Testis (tissue), 3 donors: ENCODE data around the gene ASXL1. TPM values are rescaled to one million over a fixed set of nuclear protein-coding genes. Genes with fewer than 3 reads are reported as not detected.
"Not testable (repeated sequence)": the region's sequence is repeated elsewhere in the genome, so short reads cannot be mapped to it uniquely, and the experiment has no call there.

Experiments
- DNase-seq: peaks from one replicate; pipeline ENCODE4 v3.0.0-alpha.2; 2019
- H3K27ac ChIP-seq, 2 donors: fragments of 200-600 bp; sonication (generic); one replicate each; pipeline ENCODE4 v1.5.1; 2019
- H3K27me3 ChIP-seq: fragments of 200-600 bp; sonication (generic); one replicate; pipeline ENCODE4 v1.5.1; 2019
- H3K36me3 ChIP-seq: fragments of 200-600 bp; sonication (generic); one replicate; pipeline ENCODE4 v1.5.1; 2017; ENCODE audit warnings: low read depth; ENCODE audit errors: missing control alignments
- H3K4me1 ChIP-seq: fragments of 200-600 bp; sonication (generic); one replicate; pipeline ENCODE4 v1.5.1; 2019
- H3K4me3 ChIP-seq, 2 donors: fragments of 200-600 bp; sonication (generic); one replicate each; pipeline ENCODE4 v1.5.1; 2017 to 2019
- H3K9me3 ChIP-seq: fragments of 200-600 bp; sonication (generic); one replicate; pipeline ENCODE4 v1.5.1; 2017
- POLR2A ChIP-seq: fragments of 450-650 bp; IDR thresholded peaks from one replicate; pipeline ENCODE4 v1.6.1; 2017; ENCODE audit warnings: antibody characterized with exemption, mild to moderate bottlenecking, moderate library complexity
- WGBS, 2 donors: methylation state at CpG; one replicate each; pipeline ENCODE4 v1.1.5; 2018; 5-methylcytosine and 5-hydroxymethylcytosine counted together
- intact Hi-C: fragments of 100-400 bp; cut with DNase I; formaldehyde crosslinking; loops from one replicate; pipeline ENCODE4 v1.15.1; 2023; ENCODE audit warnings: low total_unique reads
- polyA plus RNA-seq: library from polyadenylated mRNA; stranded (reverse); fragments of 350-450 nt; fragmentation: Illumina TruSeq; extraction: RNeasy Lipid Tissue Mini Kit (QIAGEN cat#74804); gene quantifications from one replicate; pipeline ENCODE4 v1.2.3, GENCODE V29; 2014; ENCODE audit warnings: low read depth, low replicate concordance; ENCODE audit not compliant: insufficient read depth
- total RNA-seq, 2 donors: library from RNA; depleted of rRNA; stranded (reverse); fragments of >200 nt; gene quantifications; one replicate each; pipeline ENCODE4 v1.2.3, GENCODE V29; 2016
- TF ChIP-seq, protein P1 (sequence below), 3 experiments: fragments of 450-650 bp in 2 of 3; fragments of 200-600 bp in 1 of 3; sonication (generic) in 1 of 3; IDR thresholded peaks; one replicate each; pipeline ENCODE4 v1.5.1; 2016 to 2019; ENCODE audit warnings: antibody characterized with exemption in 3 of 3, mild to moderate bottlenecking in 2 of 3, moderate library complexity in 1 of 3

Gene ASXL1
- total and polyA plus RNA-seq, 3 donors from 2014 or later = 101 to 161 (median 125) TPM

GRCh38 chr20:32315891-32316290 lies 42.2 kb upstream of the ASXL1 start:
- H3K4me1 ChIP-seq = no peaks in the 10 kb centered on the region
- no peak for TF ChIP-seq POLR2A
- TF ChIP-seq, protein P1, sequence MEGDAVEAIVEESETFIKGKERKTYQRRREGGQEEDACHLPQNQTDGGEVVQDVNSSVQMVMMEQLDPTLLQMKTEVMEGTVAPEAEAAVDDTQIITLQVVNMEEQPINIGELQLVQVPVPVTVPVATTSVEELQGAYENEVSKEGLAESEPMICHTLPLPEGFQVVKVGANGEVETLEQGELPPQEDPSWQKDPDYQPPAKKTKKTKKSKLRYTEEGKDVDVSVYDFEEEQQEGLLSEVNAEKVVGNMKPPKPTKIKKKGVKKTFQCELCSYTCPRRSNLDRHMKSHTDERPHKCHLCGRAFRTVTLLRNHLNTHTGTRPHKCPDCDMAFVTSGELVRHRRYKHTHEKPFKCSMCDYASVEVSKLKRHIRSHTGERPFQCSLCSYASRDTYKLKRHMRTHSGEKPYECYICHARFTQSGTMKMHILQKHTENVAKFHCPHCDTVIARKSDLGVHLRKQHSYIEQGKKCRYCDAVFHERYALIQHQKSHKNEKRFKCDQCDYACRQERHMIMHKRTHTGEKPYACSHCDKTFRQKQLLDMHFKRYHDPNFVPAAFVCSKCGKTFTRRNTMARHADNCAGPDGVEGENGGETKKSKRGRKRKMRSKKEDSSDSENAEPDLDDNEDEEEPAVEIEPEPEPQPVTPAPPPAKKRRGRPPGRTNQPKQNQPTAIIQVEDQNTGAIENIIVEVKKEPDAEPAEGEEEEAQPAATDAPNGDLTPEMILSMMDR (IDR thresholded peaks at IDR 0.05) = no peak
- H3K27me3 ChIP-seq = no peaks in the 10 kb centered on the region
- H3K36me3 ChIP-seq = no peaks in the 10 kb centered on the region
- no peaks in the 10 kb centered on the region for H3K9me3 ChIP-seq
- WGBS, 2 donors = 62 to 65% methylated on average over 2 of the region's 2 CpGs
- no peak overlapping the region for H3K4me3 ChIP-seq
- DNase-seq = no peak
- no peak overlapping the region for H3K27ac ChIP-seq
- intact Hi-C loops = no loop called here

- Histone ChIP-seq H3K9me3 (no peaks in the 10 kb centered on the region), H3K4me1 (no peaks in the 10 kb centered on the region), H3K27me3 (no peaks in the 10 kb centered on the region), H3K27ac (no peak overlapping the region), H3K36me3 (no peaks in the 10 kb centered on the region), H3K4me3 (no peak overlapping the region)
- TF ChIP-seq, protein P1 (IDR thresholded peaks at IDR 0.05) = no peak
- no peak for TF ChIP-seq POLR2A
- 91 to 98% methylated on average over 7 of the region's 7 CpGs for WGBS, 2 donors
- intact Hi-C loops = no loop called here
- DNase-seq = no peak
Measured at GRCh38 chr20:32316667-32317066, 41.5 kb upstream of the ASXL1 start.

GRCh38 chr20:32319100-32319499 lies 39.0 kb upstream of the ASXL1 start:
- intact Hi-C loops = no loop called here
- Histone ChIP-seq H3K4me1 (no peaks in the 10 kb centered on the region), H3K27ac (no peak overlapping the region), H3K36me3 (no peaks in the 10 kb centered on the region), H3K27me3 (no peaks in the 10 kb centered on the region), H3K4me3 (no peak overlapping the region), H3K9me3 (no peaks in the 10 kb centered on the region)
- no peak for DNase-seq
- 83 to 93% methylated on average over 6 of the region's 6 CpGs for WGBS, 2 donors
- TF ChIP-seq POLR2A = no peak
- TF ChIP-seq, protein P1 (IDR thresholded peaks at IDR 0.05) = no peak

DNA sequence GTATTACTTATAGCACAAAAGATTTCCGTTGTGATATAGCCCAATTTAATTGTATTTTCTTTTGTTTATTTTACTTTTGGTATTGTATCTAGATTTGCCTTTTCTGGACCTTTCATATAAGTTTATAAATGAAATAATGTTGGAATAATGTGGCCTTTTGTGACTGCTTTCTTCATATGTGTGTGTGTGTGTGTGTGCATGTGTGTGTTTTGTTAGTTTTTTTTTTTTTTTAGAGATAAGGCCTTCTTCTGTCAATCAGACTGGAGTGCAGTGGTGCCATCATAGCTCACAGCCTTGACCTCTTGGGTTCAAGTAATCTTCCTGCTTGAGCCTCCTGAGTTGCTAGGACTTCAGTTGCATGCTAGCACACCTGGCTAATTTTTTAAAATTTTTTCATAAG lies 37.8 kb upstream of the ASXL1 start:
- 88 to 94% methylated on average over 1 of the region's 1 CpG for WGBS, 2 donors
- no peaks in the 10 kb centered on the region for H3K27me3 ChIP-seq

GRCh38 chr20:32321390-32321789 lies 36.7 kb upstream of the ASXL1 start:
- Histone ChIP-seq H3K9me3 (no peaks in the 10 kb centered on the region), H3K36me3 (no peaks in the 10 kb centered on the region), H3K27me3 (no peaks in the 10 kb centered on the region), H3K27ac (no peak overlapping the region), H3K4me1 (no peaks in the 10 kb centered on the region), H3K4me3 (no peak overlapping the region)
- WGBS, 2 donors = 91% methylated on average over 1 of the region's 1 CpG
- intact Hi-C loops = no loop called here
- DNase-seq = no peak
- no peak for TF ChIP-seq POLR2A
- TF ChIP-seq, protein P1 (IDR thresholded peaks at IDR 0.05) = no peak

More for the DNA sequence above, 37.8 kb upstream of the ASXL1 start:
- Histone ChIP-seq H3K27ac (no peak overlapping the region), H3K9me3 (no peaks in the 10 kb centered on the region), H3K4me1 (no peaks in the 10 kb centered on the region), H3K36me3 (no peaks in the 10 kb centered on the region), H3K4me3 (no peak overlapping the region)
- DNase-seq = no peak
- intact Hi-C loops = no loop called here
- no peak for TF ChIP-seq POLR2A
- TF ChIP-seq, protein P1 (IDR thresholded peaks at IDR 0.05) = no peak

DNA sequence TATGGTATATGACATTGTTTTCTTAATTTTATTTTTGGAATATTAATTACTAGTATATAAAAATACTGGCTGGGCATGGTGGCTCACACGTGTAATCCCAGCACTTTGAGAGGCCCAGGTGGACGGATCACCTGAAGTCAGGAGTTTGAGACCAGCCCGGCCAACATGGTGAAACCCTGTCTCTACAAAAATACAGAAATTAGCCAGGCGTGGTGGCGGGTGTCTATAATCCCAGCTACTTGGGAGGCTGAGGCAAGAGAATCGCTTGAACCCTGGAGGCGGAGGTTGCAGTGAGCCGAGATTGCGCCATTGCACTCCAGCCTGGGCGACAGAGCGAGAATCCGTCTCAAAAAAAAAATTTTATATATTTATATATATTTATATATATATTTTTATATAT lies 35.9 kb upstream of the ASXL1 start:
- H3K9me3 ChIP-seq, H3K4me1 ChIP-seq, H3K27ac ChIP-seq, intact Hi-C loops, H3K4me3 ChIP-seq, DNase-seq, H3K36me3 ChIP-seq, H3K27me3 ChIP-seq: not testable (repeated sequence)
- WGBS, 2 donors = 95 to 97% methylated on average over 12 of the region's 12 CpGs

DNA sequence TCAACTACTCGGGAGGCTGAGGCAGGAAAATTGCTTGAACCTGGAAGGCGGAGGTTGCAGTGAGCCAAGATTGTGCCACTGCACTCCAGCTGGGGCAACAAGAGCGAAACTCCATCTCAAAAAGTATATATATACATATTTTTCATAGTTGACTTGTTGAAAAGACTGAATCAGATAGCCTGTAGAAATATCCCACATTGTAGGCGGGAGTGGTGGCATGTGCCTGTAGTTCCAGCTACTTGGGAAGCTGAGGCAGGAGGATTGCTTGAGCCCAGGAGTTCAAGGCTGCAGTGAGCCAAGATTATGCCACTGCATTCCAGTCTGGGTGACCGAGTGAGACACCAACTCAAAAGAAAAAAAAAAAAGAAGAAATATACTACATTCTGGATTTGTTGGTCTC lies 34.4 kb upstream of the ASXL1 start:
- DNase-seq, H3K4me3 ChIP-seq, H3K27ac ChIP-seq, H3K27me3 ChIP-seq, H3K36me3 ChIP-seq, H3K4me1 ChIP-seq, intact Hi-C loops, H3K9me3 ChIP-seq: not testable (repeated sequence)
- WGBS, 2 donors = 90 to 93% methylated on average over 5 of the region's 5 CpGs
